Hepatocyte (in vitro differentiated cells): ENCODE results near the gene LCE1A. TPM values are rescaled to one million over a fixed set of nuclear protein-coding genes. Genes with fewer than 3 reads are reported as not detected.

Experiments used
- DNase-seq: peaks from one replicate; pipeline ENCODE4 v3.0.0-alpha.2; 2016; ENCODE audit warnings: low spot score
- H2AFZ ChIP-seq: fragments of 200-600 bp; sonication (generic); 2 replicates; pipeline ENCODE4 v1.6.0; 2016; ENCODE audit warnings: antibody characterized with exemption, mild to moderate bottlenecking
- H3K27ac ChIP-seq: fragments of 200-600 bp; sonication (generic); 2 replicates; pipeline ENCODE4 v1.5.1; 2016; ENCODE audit warnings: mild to moderate bottlenecking
- H3K27me3 ChIP-seq: fragments of 200-600 bp; sonication (generic); 2 replicates; pipeline ENCODE4 v1.6.1; 2016
- H3K36me3 ChIP-seq: fragments of 200-600 bp; sonication (generic); replicated peaks from 2 replicates; pipeline ENCODE4 v1.5.1; 2016; ENCODE audit warnings: low read depth; ENCODE audit not compliant: insufficient read depth
- H3K4me1 ChIP-seq: fragments of 200-600 bp; sonication (generic); 2 replicates; pipeline ENCODE4 v1.5.1; 2016; ENCODE audit warnings: mild to moderate bottlenecking, moderate library complexity; ENCODE audit not compliant: insufficient read depth
- H3K4me2 ChIP-seq: fragments of 200-600 bp; sonication (generic); 2 replicates; pipeline ENCODE4 v1.6.0; 2016
- H3K4me3 ChIP-seq: fragments of 200-600 bp; sonication (generic); 2 replicates; pipeline ENCODE4 v1.5.1; 2016; ENCODE audit warnings: mild to moderate bottlenecking
- H3K79me2 ChIP-seq: fragments of 200-600 bp; sonication (generic); 2 replicates; pipeline ENCODE4 v1.6.0; 2017; ENCODE audit warnings: mild to moderate bottlenecking
- H3K9me2 ChIP-seq: fragments of 200-600 bp; sonication (generic); replicated peaks from 2 replicates; pipeline ENCODE4 v1.6.0; 2017; ENCODE audit warnings: mild to moderate bottlenecking; ENCODE audit not compliant: insufficient read depth
- H3K9me3 ChIP-seq: fragments of 200-600 bp; sonication (generic); 2 replicates; pipeline ENCODE4 v1.5.1; 2016; ENCODE audit warnings: low read depth, mild to moderate bottlenecking
- H4K20me1 ChIP-seq: fragments of 200-600 bp; sonication (generic); 2 replicates; pipeline ENCODE4 v1.6.0; 2016; ENCODE audit warnings: mild to moderate bottlenecking; ENCODE audit not compliant: insufficient read depth, poor library complexity, severe bottlenecking
- CTCF ChIP-seq: fragments of 200-600 bp; sonication (generic); IDR thresholded peaks from 2 replicates; pipeline ENCODE4 v1.5.1; 2016; ENCODE audit warnings: antibody characterized with exemption, mild to moderate bottlenecking; ENCODE audit not compliant: poor library complexity
- EZH2 ChIP-seq: fragments of 200-600 bp; sonication (generic); IDR thresholded peaks from 2 replicates; pipeline ENCODE4 v1.6.1; 2016; ENCODE audit warnings: antibody characterized with exemption, mild to moderate bottlenecking, borderline replicate concordance
- EZH2phosphoT487 ChIP-seq: fragments of 200-600 bp; sonication (generic); IDR thresholded peaks from one replicate; pipeline ENCODE4 v1.6.1; 2018; ENCODE audit warnings: antibody characterized with exemption, mild to moderate bottlenecking, low read depth, moderate library complexity; ENCODE audit not compliant: unreplicated experiment, severe bottlenecking
- WGBS: methylation state at CpG from one replicate; pipeline ENCODE4 v1.1.6; 2016; ENCODE audit warnings: low lambda C conversion rate; ENCODE audit errors: missing lambda C conversion rate; 5-methylcytosine and 5-hydroxymethylcytosine counted together
- polyA plus RNA-seq: library from polyadenylated mRNA; unstranded; fragments of >200 nt; fragmentation: Nextera tagmentation; extraction: Ambion mirVana; gene quantifications from 2 replicates; pipeline ENCODE4 v1.2.1, GENCODE V29; 2016
- total RNA-seq: library from RNA; depleted of rRNA; stranded (reverse); fragments of >200 nt; gene quantifications from 2 replicates; pipeline ENCODE4 v1.2.3, GENCODE V29; 2014

Gene LCE1A
- total and polyA plus RNA-seq, 2 experiments from 2014 or later, result not detected

GRCh38 chr1:152806576-152806975 lies 20.7 kb upstream of the LCE1A start, which contains the start of gene LCE1C:
LCE1C (minus strand) TSS chr1:152806651; CDS start chr1:152805478, 1,173 bp downstream.
- Histone ChIP-seq H2AFZ (no peak within 1 kb of the TSS), H3K4me3 (no peak within 1 kb of the TSS), H3K27ac (no peak within 1 kb of the TSS), H3K36me3 (no peaks in the 10 kb centered on the region), H4K20me1 (no peaks in the 10 kb centered on the region), H3K79me2 (no peaks in the 10 kb centered on the region), H3K4me1 (no peaks in the 10 kb centered on the region), H3K9me2 (no peaks in the 10 kb centered on the region), H3K9me3 (no peaks in the 10 kb centered on the region), H3K4me2 (no peak within 1 kb of the TSS), H3K27me3 (no peaks in the 10 kb centered on the region)
- WGBS, result 38% methylated on average over 3 of the region's 3 CpGs
- DNase-seq, result no peak
- no peak for TF ChIP-seq CTCF
- TF ChIP-seq EZH2phosphoT487, result no peak
- no peak for TF ChIP-seq EZH2

GRCh38 chr1:152811050-152811449 lies 16.2 kb upstream of the LCE1A start:
- no peak for DNase-seq
- Histone ChIP-seq H3K4me1 (no peaks in the 10 kb centered on the region), H3K4me2 (no peak overlapping the region), H3K27ac (no peak overlapping the region), H3K79me2 (no peaks in the 10 kb centered on the region), H4K20me1 (no peaks in the 10 kb centered on the region), H3K9me3 (no peaks in the 10 kb centered on the region), H3K27me3 (no peaks in the 10 kb centered on the region), H2AFZ (no peak overlapping the region), H3K36me3 (no peaks in the 10 kb centered on the region), H3K4me3 (no peak overlapping the region), H3K9me2 (no peaks in the 10 kb centered on the region)
- no peak for TF ChIP-seq CTCF
- no peak for TF ChIP-seq EZH2phosphoT487
- TF ChIP-seq EZH2, result no peak
- WGBS, result 52% methylated on average over 2 of the region's 2 CpGs

- no peaks in the 10 kb centered on the region for H3K9me3 ChIP-seq
- H2AFZ ChIP-seq, result no peak within 1 kb of the TSS
- no peaks in the 10 kb centered on the region for H3K79me2 ChIP-seq
- no peak for DNase-seq
- no peaks in the 10 kb centered on the region for H3K4me1 ChIP-seq
- TF ChIP-seq CTCF (no peak), EZH2 (no peak), EZH2phosphoT487 (no peak)
- 86% methylated on average over 2 of the region's 2 CpGs for WGBS
- H3K4me3 ChIP-seq, result no peak within 1 kb of the TSS
- no peaks in the 10 kb centered on the region for H3K9me2 ChIP-seq
- no peaks in the 10 kb centered on the region for H4K20me1 ChIP-seq
- H3K36me3 ChIP-seq, result no peaks in the 10 kb centered on the region
- no peak within 1 kb of the TSS for H3K4me2 ChIP-seq
- no peaks in the 10 kb centered on the region for H3K27me3 ChIP-seq
- no peak within 1 kb of the TSS for H3K27ac ChIP-seq
Measured at GRCh38 chr1:152811671-152812070, 15.6 kb upstream of the LCE1A start, which contains the start of gene LCE1B. LCE1B (plus strand) TSS chr1:152811971; CDS start chr1:152812447, 476 bp downstream.
